Mucosa of gallbladder (tissue), 1 donor: ENCODE measurements around the gene VRK1. TPM values are rescaled to one million over a fixed set of nuclear protein-coding genes. Genes with fewer than 3 reads are reported as not detected.

Source experiments
- DNase-seq: peaks from one replicate; pipeline ENCODE4 v3.0.0-alpha.2; 2020; ENCODE audit warnings: low spot score
- total RNA-seq: library from RNA; stranded (reverse); gene quantifications from one replicate; pipeline ENCODE4 v1.2.1, GENCODE V29; 2021
- donor health status: DM: no; HTN: no; CAD: no.

Gene VRK1
- total RNA-seq, 1 donor from 2014 or later, result 12.1 TPM

DNA sequence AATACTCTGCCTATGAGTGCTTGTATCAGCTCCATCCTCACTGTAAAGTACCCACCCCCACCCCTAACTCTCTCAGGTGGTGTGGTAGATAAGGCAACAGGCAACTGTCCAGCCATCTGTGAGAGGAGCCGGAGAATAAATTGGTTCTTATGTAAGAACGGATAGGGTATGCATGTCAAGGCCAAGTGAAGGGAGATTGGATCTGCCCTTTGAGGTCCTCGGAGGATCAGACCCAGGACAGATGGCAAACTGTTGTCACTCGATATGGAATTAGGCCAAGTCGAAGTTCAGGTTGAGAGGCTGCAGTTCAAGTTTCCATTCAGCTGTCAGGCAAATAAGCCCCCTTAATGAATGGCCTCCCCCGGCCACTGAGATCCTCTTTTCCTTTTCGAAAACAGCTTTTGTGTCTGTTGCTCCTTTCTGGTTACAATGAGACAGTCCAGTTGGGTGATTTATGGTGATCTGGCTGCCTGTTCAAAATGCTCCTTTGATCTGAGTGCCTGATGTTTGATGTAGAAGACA lies 120.3 kb downstream of the VRK1 start:
- no peak for DNase-seq

DNA sequence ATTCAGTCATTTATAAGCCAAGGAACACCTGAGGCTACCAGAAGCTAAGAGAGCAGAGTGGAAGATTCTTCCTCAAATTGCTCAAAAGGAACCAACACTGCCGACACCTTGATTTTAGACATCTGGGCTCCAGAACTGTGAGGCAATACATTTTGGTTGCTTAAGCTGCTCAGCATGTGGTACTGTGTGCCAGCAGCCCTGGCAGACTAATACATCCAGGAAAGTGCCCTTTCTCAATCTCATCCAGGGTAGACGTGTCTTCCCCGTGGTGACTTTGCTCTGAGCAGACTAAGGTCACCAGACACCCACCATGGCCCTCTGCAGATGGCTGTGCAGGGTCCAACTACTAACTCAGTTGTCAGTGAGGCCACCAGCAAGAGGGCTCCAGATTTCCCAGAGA lies 122.8 kb downstream of the VRK1 start:
- DNase-seq, result no peak

DNA sequence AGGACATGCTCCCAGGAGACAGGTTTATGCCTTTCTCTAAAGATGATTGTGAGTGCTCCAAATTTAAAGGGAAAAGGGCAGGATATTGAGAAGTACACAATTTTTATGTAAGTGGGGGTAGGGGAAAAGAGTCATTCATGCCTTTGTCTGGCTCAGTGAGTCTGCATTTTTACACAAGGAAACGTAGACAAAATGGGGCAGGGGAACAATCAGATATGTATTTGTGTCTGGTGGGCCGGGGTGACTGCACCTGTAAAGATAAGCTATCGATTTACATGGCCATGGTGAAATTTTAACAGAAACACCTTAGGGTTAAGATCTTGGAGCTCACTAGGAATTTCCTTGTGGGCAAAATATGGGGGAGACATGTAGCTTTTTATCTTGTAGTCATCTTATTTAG lies 123.6 kb downstream of the VRK1 start:
- DNase-seq, result no peak

DNA sequence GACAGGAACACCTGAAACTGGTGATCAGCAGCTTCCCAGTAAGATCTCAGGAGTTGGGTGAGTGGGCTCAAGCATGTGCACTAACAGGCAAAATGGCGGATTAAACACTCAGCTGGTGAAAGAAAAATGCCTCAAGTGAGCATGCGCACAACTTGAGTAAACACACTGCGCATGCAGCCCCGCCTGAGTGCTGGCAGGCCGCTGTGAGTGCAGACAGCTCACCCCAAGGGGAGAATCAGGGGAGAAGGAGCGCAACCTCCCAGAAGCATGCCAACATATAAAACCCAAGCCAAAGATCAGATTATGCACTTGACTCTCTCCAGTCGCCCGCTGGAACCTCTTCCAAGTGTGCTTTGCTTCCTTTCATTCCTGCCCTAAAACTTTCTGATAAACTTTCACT lies 125.8 kb downstream of the VRK1 start:
- DNase-seq, result no peak

DNA sequence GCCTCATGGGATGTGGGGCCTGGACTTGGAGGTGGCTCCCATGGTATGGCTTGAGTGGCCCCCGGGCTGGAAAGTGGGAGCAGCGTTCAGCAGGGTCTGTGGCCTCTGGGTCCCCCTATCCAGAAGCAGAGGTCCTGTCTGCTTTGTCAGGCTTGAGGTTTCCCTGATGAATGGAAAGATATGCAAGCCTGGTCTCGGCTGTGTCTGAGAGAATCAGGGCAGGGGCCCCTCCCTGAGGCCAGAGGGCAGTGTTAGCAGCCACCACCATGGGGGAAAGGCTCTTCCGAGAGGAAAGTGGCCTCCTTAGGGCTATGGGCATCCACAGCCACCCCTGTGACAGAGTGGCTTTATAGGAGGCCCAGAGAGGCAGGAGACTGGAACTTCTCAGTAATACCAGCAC lies 128.2 kb downstream of the VRK1 start:
- DNase-seq, result no peak

DNA sequence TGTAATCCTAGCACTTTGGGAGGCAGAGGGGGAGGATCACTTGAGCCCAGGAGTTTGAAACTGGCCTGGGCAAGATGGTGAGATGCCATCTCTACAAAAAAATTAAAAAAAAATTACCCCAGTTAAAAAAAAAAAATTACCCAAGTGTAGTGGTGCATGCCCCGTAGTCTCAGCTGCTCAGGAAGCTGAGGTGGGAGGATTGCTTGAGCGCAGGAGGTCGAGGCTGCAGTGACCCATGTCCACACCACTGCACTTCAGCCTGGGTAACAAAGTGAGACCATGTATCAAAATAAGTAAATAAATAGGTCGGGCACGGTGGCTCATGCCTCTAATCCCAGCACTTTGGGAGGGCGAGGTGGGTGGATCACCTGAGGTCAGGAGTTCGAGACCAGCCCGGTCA lies 128.8 kb downstream of the VRK1 start:
- no peak for DNase-seq

DNA sequence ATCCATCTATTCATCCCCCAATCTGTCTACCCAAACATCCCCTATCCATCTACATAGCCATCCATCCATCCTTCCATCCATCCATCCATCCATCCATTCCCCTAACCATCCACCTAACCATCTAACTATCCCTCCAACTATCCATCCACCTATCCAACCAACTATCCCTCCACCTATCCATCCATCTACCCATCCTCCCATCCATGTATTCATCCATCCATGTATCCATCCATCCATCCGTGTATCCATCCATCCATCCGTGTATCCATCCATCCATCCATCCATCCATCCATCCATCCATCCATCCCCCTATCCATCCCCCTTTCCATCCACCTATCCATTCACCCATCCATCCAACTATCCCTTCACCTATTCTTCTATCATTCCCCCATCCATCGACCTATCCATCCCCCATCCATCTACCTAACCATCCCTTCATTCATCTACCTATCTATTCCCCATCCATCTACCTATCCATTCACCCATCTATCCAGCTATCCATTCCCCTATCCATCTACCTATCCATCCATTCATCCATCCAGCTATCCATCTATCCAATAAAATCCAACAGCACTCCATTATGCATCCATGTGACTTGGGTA lies 131.7 kb downstream of the VRK1 start:
- no peak for DNase-seq

DNA sequence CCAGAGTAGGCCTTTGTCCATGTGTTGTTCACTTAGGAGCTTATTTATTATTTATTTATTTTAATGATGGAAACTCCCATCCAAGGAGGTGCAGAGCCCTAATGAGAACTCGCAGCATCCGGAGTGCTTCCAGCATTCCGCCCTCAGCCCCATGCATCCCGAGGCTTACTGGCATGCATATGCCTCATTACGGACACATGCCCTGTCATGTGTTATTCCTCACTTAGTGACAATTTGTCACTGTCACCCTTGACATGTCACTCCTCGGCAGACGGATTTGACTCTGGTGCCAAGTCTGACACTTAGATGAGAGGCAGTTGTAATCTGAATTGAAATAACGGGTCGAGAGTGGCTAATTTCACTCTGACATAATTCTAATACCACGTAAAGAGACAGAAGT lies 132.8 kb downstream of the VRK1 start:
- DNase-seq, result no peak

DNA sequence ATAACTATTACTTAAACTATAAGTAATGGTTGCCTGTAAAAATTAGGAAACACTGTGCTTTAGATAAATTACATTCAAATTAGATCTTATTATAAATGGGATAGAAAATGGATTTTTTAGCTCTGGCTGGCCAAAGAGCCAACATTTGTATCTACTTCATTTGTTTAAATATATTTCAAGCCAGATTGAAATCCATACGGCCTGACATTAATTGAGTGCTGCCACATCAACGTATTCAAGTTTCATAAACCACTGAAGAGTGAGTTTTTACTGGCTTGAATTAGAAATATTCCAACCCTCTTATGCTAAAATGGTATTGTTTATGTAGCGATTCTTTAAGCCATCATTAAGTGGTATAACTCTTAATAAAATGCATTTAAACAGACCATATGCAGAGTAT lies 133.3 kb downstream of the VRK1 start:
- DNase-seq, result no peak
